H1 (cell line): Measurements from ENCODE around the gene KPNA6. TPM values are rescaled to one million over a fixed set of nuclear protein-coding genes. Genes with fewer than 3 reads are reported as not detected.

Experiments used
- CTCF ChIA-PET: fragments of 300-600 bp; sonication (Branson Sonifier 250); formaldehyde crosslinking; loops from one replicate; lab custom pipeline; 2021; ENCODE audit not compliant: partially characterized antibody; lab: Charles Lee
- POLR2A ChIA-PET: fragments of 300-600 bp; sonication (Branson Sonifier 250); formaldehyde crosslinking; loops from one replicate; lab custom pipeline; 2021; ENCODE audit warnings: inconsistent platforms; ENCODE audit not compliant: partially characterized antibody; lab: Charles Lee
- DNase-seq, 2 experiments: peaks; one replicate each; pipeline versions ENCODE4 v3.0.0 to v3.0.0-alpha.2; 2010 to 2022; ENCODE audit warnings: low spot score in 2 of 2, low read depth in 1 of 2, mixed read lengths in 1 of 2
- FAIRE-seq: peaks from 2 replicates; lab custom pipeline; 2011; peaks lifted over from hg19 to GRCh38; lab: Jason Lieb, UNC
- H2AFZ ChIP-seq: 2 replicates; pipeline ENCODE4 v1.8.1; 2012; ENCODE audit warnings: low read length, inconsistent platforms
- H2AK5ac ChIP-seq: 2 replicates; pipeline ENCODE4 v1.6.1; 2013; ENCODE audit warnings: low read depth, low read length
- H2BK120ac ChIP-seq: replicated peaks from 2 replicates; pipeline ENCODE3; 2013; ENCODE audit warnings: low read depth, low read length, inconsistent platforms
- H2BK12ac ChIP-seq: 2 replicates; pipeline ENCODE4 v1.6.1; 2013; ENCODE audit warnings: low read depth, low read length
- H2BK15ac ChIP-seq: 2 replicates; pipeline ENCODE4 v1.6.1; 2013; ENCODE audit warnings: low read length
- H2BK20ac ChIP-seq: 2 replicates; pipeline ENCODE4 v1.6.1; 2013; ENCODE audit warnings: low read length
- H2BK5ac ChIP-seq: 2 replicates; pipeline ENCODE4 v1.6.1; 2013; ENCODE audit warnings: low read depth, low read length
- H3K14ac ChIP-seq: 2 replicates; pipeline ENCODE4 v1.6.1; 2013; ENCODE audit warnings: inconsistent platforms; ENCODE audit not compliant: insufficient read length
- H3K18ac ChIP-seq: 2 replicates; pipeline ENCODE4 v1.6.1; 2013; ENCODE audit warnings: low read length; ENCODE audit errors: extremely low read depth
- H3K23ac ChIP-seq: 2 replicates; pipeline ENCODE4 v1.6.1; 2013; ENCODE audit warnings: inconsistent platforms; ENCODE audit not compliant: insufficient read length
- H3K23me2 ChIP-seq: 2 replicates; pipeline ENCODE4 v1.6.1; 2013; ENCODE audit warnings: low read depth, low read length
- H3K27ac ChIP-seq: 2 replicates; pipeline ENCODE4 v1.6.1; 2011; ENCODE audit warnings: low read depth, low read length, inconsistent platforms
- H3K27me3 ChIP-seq, 4 experiments: replicated peaks in 1 of 4; 1 replicate in 1 of 4; 2 replicates in 3 of 4; pipeline versions ENCODE4 v1.6.1 to v1.8.1; 2011 to 2013; ENCODE audit warnings: low read length in 3 of 4, mild to moderate bottlenecking in 3 of 4, inconsistent platforms in 2 of 4, mixed read lengths in 2 of 4, moderate library complexity in 1 of 4; ENCODE audit not compliant: control insufficient read depth in 3 of 4, insufficient read depth in 3 of 4; ENCODE audit errors: extremely low read depth in 1 of 4
- H3K36me3 ChIP-seq, 4 experiments: 2 replicates each; pipeline versions ENCODE4 v1.6.1 to v1.8.1; 2011 to 2013; ENCODE audit warnings: mild to moderate bottlenecking in 4 of 4, low read length in 3 of 4, moderate library complexity in 2 of 4, control low read depth in 1 of 4, inconsistent platforms in 1 of 4; ENCODE audit not compliant: insufficient read depth in 4 of 4, control insufficient read depth in 2 of 4
- H3K4ac ChIP-seq: replicated peaks from 2 replicates; pipeline ENCODE3; 2013; ENCODE audit warnings: low read length, low read depth, mixed read lengths, inconsistent platforms; ENCODE audit not compliant: insufficient read length
- H3K4me1 ChIP-seq, 4 experiments: replicated peaks in 1 of 4; 1 replicate in 1 of 4; 2 replicates in 3 of 4; pipeline versions ENCODE4 v1.6.1 to v1.8.1; 2011 to 2013; ENCODE audit warnings: low read length in 3 of 4, inconsistent platforms in 2 of 4, mixed read lengths in 1 of 4; ENCODE audit not compliant: insufficient read depth in 4 of 4, control insufficient read depth in 3 of 4
- H3K4me2 ChIP-seq, 2 experiments: 2 replicates each; pipeline versions ENCODE4 v1.6.1 to v1.8.1; 2011 to 2013; ENCODE audit warnings: low read depth in 2 of 2, low read length in 2 of 2, control low read depth in 1 of 2, inconsistent platforms in 1 of 2, mild to moderate bottlenecking in 1 of 2; ENCODE audit not compliant: insufficient read depth in 1 of 2
- H3K4me3 ChIP-seq, 4 experiments: fragments of 200-600, 300-600 bp in 1 of 4; sonication (generic), shearing (Covaris generic), sonication (Bioruptor Twin) in 1 of 4; 2 replicates each; pipeline versions ENCODE4 v1.5.1 to v1.8.1; 2011 to 2016; ENCODE audit warnings: low read length in 4 of 4, low read depth in 3 of 4, control low read depth in 2 of 4, inconsistent platforms in 2 of 4, mild to moderate bottlenecking in 2 of 4, mixed read lengths in 1 of 4, moderate library complexity in 1 of 4; ENCODE audit not compliant: insufficient read depth in 2 of 4; ENCODE audit errors: extremely low read depth in 1 of 4
- H3K56ac ChIP-seq: replicated peaks from 2 replicates; pipeline ENCODE3; 2013; ENCODE audit warnings: low read depth, mild to moderate bottlenecking, mixed read lengths, low read length, inconsistent platforms; ENCODE audit not compliant: insufficient read length
- H3K79me1 ChIP-seq: 2 replicates; pipeline ENCODE4 v1.6.1; 2013; ENCODE audit warnings: low read depth, low read length, control low read depth
- H3K79me2 ChIP-seq, 2 experiments: 2 replicates each; pipeline versions ENCODE4 v1.6.1 to v1.8.1; 2012 to 2013; ENCODE audit warnings: low read length in 2 of 2, mild to moderate bottlenecking in 2 of 2, inconsistent platforms in 1 of 2; ENCODE audit not compliant: insufficient read depth in 2 of 2, control insufficient read depth in 1 of 2
- H3K9ac ChIP-seq, 4 experiments: replicated peaks in 1 of 4; 1 replicate in 1 of 4; 2 replicates in 3 of 4; pipeline versions ENCODE4 v1.6.1 to v1.8.1; 2011 to 2013; ENCODE audit warnings: low read depth in 3 of 4, low read length in 3 of 4, control low read depth in 2 of 4, mild to moderate bottlenecking in 2 of 4, moderate library complexity in 2 of 4, inconsistent platforms in 1 of 4; ENCODE audit errors: extremely low read depth in 1 of 4
- H3K9me3 ChIP-seq, 2 experiments: 2 replicates each; pipeline versions ENCODE4 v1.6.1 to v1.8.1; 2012 to 2013; ENCODE audit warnings: mild to moderate bottlenecking in 2 of 2, moderate library complexity in 2 of 2, control low read depth in 1 of 2, inconsistent platforms in 1 of 2, low read depth in 1 of 2, low read length in 1 of 2, mixed read lengths in 1 of 2; ENCODE audit not compliant: insufficient read depth in 2 of 2
- H4K20me1 ChIP-seq, 2 experiments: replicated peaks in 1 of 2; 2 replicates each; pipeline versions ENCODE3 to v1.8.1; 2011 to 2013; ENCODE audit warnings: inconsistent platforms in 2 of 2, low read length in 2 of 2, mild to moderate bottlenecking in 1 of 2; ENCODE audit not compliant: insufficient read depth in 2 of 2, control insufficient read depth in 1 of 2
- H4K5ac ChIP-seq: 2 replicates; pipeline ENCODE4 v1.6.1; 2013; ENCODE audit warnings: low read length, low read depth, mixed read lengths, inconsistent platforms; ENCODE audit not compliant: insufficient read length
- H4K8ac ChIP-seq: 2 replicates; pipeline ENCODE4 v1.8.0; 2013; ENCODE audit warnings: mild to moderate bottlenecking, moderate library complexity, low read length, inconsistent platforms; ENCODE audit not compliant: insufficient read depth; ENCODE audit errors: extremely low read depth
- H4K91ac ChIP-seq: replicated peaks from 2 replicates; pipeline ENCODE3; 2013; ENCODE audit warnings: low read length, mixed read lengths, inconsistent platforms; ENCODE audit not compliant: insufficient read length
- BCL11A ChIP-seq, 2 experiments: IDR thresholded peaks; one replicate each; pipeline ENCODE4 v1.6.1; 2011; ENCODE audit warnings: low read depth in 2 of 2, low read length in 2 of 2, mild to moderate bottlenecking in 2 of 2
- POU5F1 ChIP-seq: IDR thresholded peaks from 2 replicates; pipeline ENCODE4 v1.6.1; 2011; ENCODE audit warnings: low read depth, mild to moderate bottlenecking, low read length, moderate library complexity
- SAP30 ChIP-seq: fragments of 300-600 bp; sonication (generic); IDR thresholded peaks from 2 replicates; pipeline ENCODE4 v1.7.1; 2012; ENCODE audit warnings: low read length, moderate library complexity, mild to moderate bottlenecking, inconsistent platforms; ENCODE audit not compliant: insufficient read depth, insufficient replicate concordance
- SRF ChIP-seq: IDR thresholded peaks from 2 replicates; pipeline ENCODE4 v1.6.1; 2011; ENCODE audit warnings: mild to moderate bottlenecking, low read depth, low read length, moderate library complexity
- YY1 ChIP-seq: IDR thresholded peaks from 2 replicates; pipeline ENCODE4 v1.6.1; 2011; ENCODE audit warnings: low read depth, mild to moderate bottlenecking, low read length
- WGBS, 2 experiments: shearing (Covaris generic) in 1 of 2; methylation state at CpG; one replicate each; pipeline versions ENCODE4 v1.1.6 to v1.1.7; 2013 to 2015; ENCODE audit warnings: low lambda C conversion rate in 2 of 2, mixed read lengths in 2 of 2, inconsistent platforms in 1 of 2, low coverage in 1 of 2, missing lambda C conversion rate in 1 of 2; ENCODE audit not compliant: insufficient replicate concordance in 2 of 2, insufficient coverage in 1 of 2, insufficient read length in 1 of 2; ENCODE audit errors: extremely low coverage in 1 of 2, missing lambda C conversion rate in 1 of 2; 5-methylcytosine and 5-hydroxymethylcytosine counted together
- polyA plus RNA-seq, 7 experiments: library from polyadenylated mRNA; depleted of rRNA in 3 of 7; stranded (reverse) in 5 of 7; unstranded in 2 of 7; fragments of >200 nt in 5 of 7; fragments of 200-250 nt in 2 of 7; gene quantifications; 1 replicate in 5 of 7; 2 replicates in 1 of 7; 4 replicates in 1 of 7; pipeline versions ENCODE4 v1.2.1 to v1.2.3, GENCODE V29; 2011 to 2013; ENCODE audit warnings: missing spikeins in 2 of 7, mixed read lengths in 2 of 7
- total RNA-seq: library from RNA; stranded (reverse); fragmentation: NEBNext Ultra II Directional; extraction: Animal tissue kit (Norgen Biotek cat#: 25700); gene quantifications from 2 replicates; pipeline ENCODE4 v1.2.1, GENCODE V29; 2021

Gene KPNA6
- total and polyA plus RNA-seq, 2 of the 8 experiments (the other 6 are each of a cell fraction or from before 2014, with no cell fraction given): 24.2 to 120 TPM

DNA sequence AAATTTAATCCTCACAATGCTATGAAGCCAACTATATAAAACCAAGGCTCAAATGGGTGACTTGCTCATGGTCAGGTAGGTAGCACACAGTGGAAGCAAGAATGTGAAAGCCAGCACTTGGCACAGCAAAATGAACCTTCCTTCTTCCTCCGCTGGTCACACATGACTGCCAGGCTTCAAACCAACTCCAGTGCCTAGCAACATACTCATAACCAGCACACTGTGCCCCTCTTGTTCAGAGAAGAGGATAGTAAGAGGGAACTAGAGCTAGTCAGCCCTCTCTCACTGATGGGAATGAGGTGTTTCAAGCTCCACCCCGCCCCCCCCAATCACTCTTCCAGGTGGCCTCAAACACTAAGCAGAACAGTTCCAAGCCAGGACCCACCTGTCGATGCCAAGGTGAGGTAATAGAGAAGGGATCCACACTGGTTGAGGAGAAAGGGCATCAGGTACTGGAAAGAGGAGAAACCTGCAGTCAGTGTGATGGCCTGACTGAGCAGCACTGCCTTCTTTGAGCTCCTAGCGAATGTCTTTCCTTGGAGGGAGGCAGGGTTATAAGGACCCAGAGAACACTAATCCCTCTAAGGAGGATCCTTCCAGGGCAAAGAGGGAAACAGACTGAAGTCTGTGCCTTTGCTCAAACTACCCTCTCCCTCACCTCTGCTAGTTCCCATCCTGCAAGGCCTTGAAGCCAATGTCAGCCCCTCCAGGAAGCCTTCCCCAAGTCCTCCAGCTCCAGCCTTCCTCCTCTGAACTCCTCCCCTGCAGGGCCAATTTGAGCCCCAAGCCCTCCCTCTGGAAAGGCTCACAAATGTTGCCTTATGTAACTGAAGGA, 113.1 kb downstream of the KPNA6 start:
- 0 out of 2 replicates have a peak overlapping the region, but pooled peaks have one; percentile 68 for H2BK5ac ChIP-seq
- no peak for DNase-seq
- H3K27ac ChIP-seq: peak overlapping the region; percentile 22; the same call in 1 of the 2 replicates
- no peaks in the 10 kb centered on the region for H3K27me3 ChIP-seq
- H4K91ac ChIP-seq: no peak overlapping the region
- no peak overlapping the region for H3K14ac ChIP-seq
- peaks cover 0 to 1% of the 10 kb centered on the region in 2 experiments for H4K20me1 ChIP-seq
- H3K79me1 ChIP-seq: peaks cover 2% of the 10 kb centered on the region; the same call in 1 of the 2 replicates
- no peak overlapping the region for H4K5ac ChIP-seq
- TF ChIP-seq POU5F1: no peak
- no peak for TF ChIP-seq SRF
- no peak for TF ChIP-seq BCL11A (IDR thresholded peaks at IDR 0.05; ENCODE audit: low read depth in 2 of 2, low read length in 2 of 2)
- no peak for TF ChIP-seq SAP30
- no peak for TF ChIP-seq YY1
- no peak overlapping the region for H3K4ac ChIP-seq
- H3K23me2 ChIP-seq: peaks cover 8% of the 10 kb centered on the region; the same call in 1 of the 2 replicates
- ChIA-PET POLR2A (interaction anchor here (0.8 to 8.0 kb wide), 11 partner anchors 11 to 112 kb away, joined by 3 to 52 read pairs (median 5); partner anchors contain the start of genes DCDC2B, IQCC and LCK), CTCF (interaction anchor here (0.5 to 2.3 kb wide), 7 partner anchors 8 to 1458 kb away, joined by 3 to 7 read pairs (median 3); partner anchors contain the start of gene DCDC2B)
- FAIRE-seq: no peak
- H3K36me3 ChIP-seq: peaks cover 6 to 22% (median 13%) of the 10 kb centered on the region in 4 experiments; a peak in 7 of 8 replicates
- H3K23ac ChIP-seq: no peak overlapping the region
- peaks cover 0 to 7% (median 2%) of the 10 kb centered on the region in 4 experiments; a peak in 3 of 7 replicates for H3K4me1 ChIP-seq
- no peak overlapping the region for H2BK15ac ChIP-seq
- H3K79me2 ChIP-seq: peaks cover 0 to 24% of the 10 kb centered on the region in 2 experiments; a peak in 3 of 4 replicates
- H3K4me3 ChIP-seq: peak overlapping the region; percentile 66 to 97 (median 88); a peak in 7 of 8 replicates
- no peak overlapping the region for H4K8ac ChIP-seq
- no peak overlapping the region for H3K56ac ChIP-seq
- H3K9ac ChIP-seq: peak overlapping the region in 1 of 4 experiments; percentile 15; a peak in 2 of 7 replicates
- H2AK5ac ChIP-seq: no peak overlapping the region
- 79% methylated on average over 4 of the region's 4 CpGs; no CpG with 5 or more reads in 1 of the 2 experiments for WGBS, 2 experiments
- H3K4me2 ChIP-seq: peak overlapping the region; percentile 65 to 84
- H3K9me3 ChIP-seq: no peaks in the 10 kb centered on the region
- no peak overlapping the region for H2BK120ac ChIP-seq
- no peak overlapping the region for H2AFZ ChIP-seq
- H2BK12ac ChIP-seq: no peak overlapping the region
- no peak overlapping the region for H2BK20ac ChIP-seq
- no peak overlapping the region for H3K18ac ChIP-seq
